ENCODE measurements around the gene NOTUM. TPM values are rescaled to one million over a fixed set of nuclear protein-coding genes. Genes with fewer than 3 reads are reported as not detected.

Gene NOTUM
- polyA plus RNA-seq, 3 donors, result not detected

- no peak for TF ChIP-seq CTCF (IDR thresholded peaks at IDR 0.05)
- Histone ChIP-seq H4K20me1 (ENCODE audit: insufficient read depth, low read length) (peaks cover 54% of the 10 kb centered on the region), H2AFZ (ENCODE audit: insufficient read depth, low read depth, low read length, poor library complexity, severe bottlenecking) (no peak overlapping the region), H3K27me3 (ENCODE audit: control insufficient read depth in 2 of 2, insufficient read depth in 2 of 2, low read length in 2 of 2) (peaks cover 9 to 29% of the 10 kb centered on the region in 2 donors), H3K4me1 (ENCODE audit: control insufficient read depth in 1 of 2, insufficient read depth in 2 of 2, low read length in 2 of 2) (peaks cover 65 to 73% of the 10 kb centered on the region in 2 donors), H3K9me3 (replicated peaks in 1 of 2; ENCODE audit: control insufficient read depth in 1 of 2, insufficient read depth in 1 of 2, low read length in 2 of 2) (no peaks in the 10 kb centered on the region), H3K27ac (ENCODE audit: low read depth in 1 of 2, low read length in 2 of 2) (peak overlapping the region; percentile 95 to 99), H3K4me2 (replicated peaks; ENCODE audit: extremely low read depth, low read length, poor library complexity, severe bottlenecking) (peak overlapping the region; percentile 90), H3K9ac (ENCODE audit: insufficient read depth, low read length, poor library complexity, severe bottlenecking) (peak overlapping the region; percentile 99), H3K4me3 (replicated peaks in 1 of 3; ENCODE audit: low read depth in 2 of 3, low read length in 3 of 3) (peak overlapping the region; percentile 70 to 81 (median 74)), H3K79me2 (ENCODE audit: insufficient read depth, low read length) (peaks cover 63% of the 10 kb centered on the region), H3K36me3 (replicated peaks in 1 of 2; ENCODE audit: control insufficient read depth in 1 of 2, insufficient read depth in 2 of 2, low read length in 2 of 2) (peaks cover 4 to 5% of the 10 kb centered on the region in 2 donors)
- peaks cover 58% of the 10 kb centered on the region for H3K4me1 Mint-ChIP-seq
- peak overlapping the region; percentile 97 to 98 (median 98) for H3K27ac Mint-ChIP-seq
- H3K4me3 Mint-ChIP-seq, result peak overlapping the region; percentile 91 to 93
- intact Hi-C loops (cut with micrococcal nuclease), result loop anchor here in 1 of 2 donors (5.0 kb wide), 2 partner anchors 51 to 54 kb away; partner anchors contain the start of genes ARHGDIA and ASPSCR1
- peaks cover 19 to 30% (median 23%) of the 10 kb centered on the region in 3 donors for H3K27me3 Mint-ChIP-seq (ENCODE audit: low read depth in 3 of 3)
- peaks cover 11 to 14% of the 10 kb centered on the region in 2 donors for H3K36me3 Mint-ChIP-seq
- 46% methylated on average over 8 of the region's 10 CpGs for WGBS (ENCODE audit: insufficient coverage)
- DNase-seq, result no peak
- H3K9me3 Mint-ChIP-seq, result peaks cover 0 to 3% (median 0%) of the 10 kb centered on the region in 7 donors
These were observed 35.0 kb downstream of the NOTUM start for GRCh38 chr17:81925860-81926450.

- Histone ChIP-seq H3K4me1 (ENCODE audit: control insufficient read depth in 1 of 2, insufficient read depth in 2 of 2, low read length in 2 of 2) (peaks cover 77 to 84% of the 10 kb centered on the region in 2 donors), H3K36me3 (replicated peaks in 1 of 2; ENCODE audit: control insufficient read depth in 1 of 2, insufficient read depth in 2 of 2, low read length in 2 of 2) (peaks cover 7 to 16% of the 10 kb centered on the region in 2 donors), H3K4me3 (replicated peaks in 1 of 3; ENCODE audit: low read depth in 2 of 3, low read length in 3 of 3) (peak overlapping the region; percentile 30 to 81 (median 36)), H3K9ac (ENCODE audit: insufficient read depth, low read length, poor library complexity, severe bottlenecking) (peak overlapping the region; percentile 73), H3K79me2 (ENCODE audit: insufficient read depth, low read length) (peaks cover 74% of the 10 kb centered on the region), H3K27ac (ENCODE audit: low read depth in 1 of 2, low read length in 2 of 2) (peak overlapping the region; percentile 76 to 95), H3K4me2 (replicated peaks; ENCODE audit: extremely low read depth, low read length, poor library complexity, severe bottlenecking) (peak overlapping the region; percentile 90), H3K9me3 (replicated peaks in 1 of 2; ENCODE audit: control insufficient read depth in 1 of 2, insufficient read depth in 1 of 2, low read length in 2 of 2) (no peaks in the 10 kb centered on the region), H3K27me3 (ENCODE audit: control insufficient read depth in 2 of 2, insufficient read depth in 2 of 2, low read length in 2 of 2) (peaks cover 9 to 19% of the 10 kb centered on the region in 2 donors), H4K20me1 (ENCODE audit: insufficient read depth, low read length) (peaks cover 65% of the 10 kb centered on the region), H2AFZ (ENCODE audit: insufficient read depth, low read depth, low read length, poor library complexity, severe bottlenecking) (no peak overlapping the region)
- peaks cover 11 to 19% (median 16%) of the 10 kb centered on the region in 3 donors for H3K27me3 Mint-ChIP-seq (ENCODE audit: low read depth in 3 of 3)
- peaks cover 0 to 3% (median 0%) of the 10 kb centered on the region in 7 donors for H3K9me3 Mint-ChIP-seq
- no peak for DNase-seq
- intact Hi-C loops (cut with micrococcal nuclease), result loop anchor here in 1 of 2 donors (5.0 kb wide), 2 partner anchors 52 to 53 kb away; partner anchors contain the start of genes ARHGDIA and ASPSCR1
- TF ChIP-seq CTCF (IDR thresholded peaks at IDR 0.05), result no peak
- peaks cover 69% of the 10 kb centered on the region for H3K4me1 Mint-ChIP-seq
- 36% methylated on average over 13 of the region's 21 CpGs for WGBS (ENCODE audit: insufficient coverage)
- peak overlapping the region; percentile 97 to 98 (median 98) for H3K27ac Mint-ChIP-seq
- peak overlapping the region; percentile 91 to 92 for H3K4me3 Mint-ChIP-seq
- H3K36me3 Mint-ChIP-seq, result peaks cover 13 to 23% of the 10 kb centered on the region in 2 donors
These were observed 36.1 kb downstream of the NOTUM start for GRCh38 chr17:81924557-81925532.

All from CD14-positive monocyte (primary cell).